Brain microvascular endothelial cell (primary cell): ENCODE data around the gene HABP4.

ENCODE experiments used
- DNase-seq: peaks from one replicate; pipeline ENCODE4 v3.0.0-alpha.2; 2020
- H3K27ac ChIP-seq: fragments of 250-450 bp; sonication (Bioruptor Pico); 2 replicates; pipeline ENCODE4 v1.5.1; 2020; ENCODE audit warnings: mild to moderate bottlenecking, moderate library complexity
- H3K27me3 ChIP-seq: fragments of 250-450 bp; sonication (Bioruptor Pico); replicated peaks from 2 replicates; pipeline ENCODE4 v1.5.1; 2020; ENCODE audit warnings: mild to moderate bottlenecking
- H3K36me3 ChIP-seq: fragments of 250-450 bp; sonication (Bioruptor Pico); replicated peaks from 2 replicates; pipeline ENCODE4 v1.5.1; 2020; ENCODE audit warnings: mild to moderate bottlenecking
- H3K4me3 ChIP-seq: 2 replicates; pipeline ENCODE4 v1.5.1; 2011; ENCODE audit warnings: low read depth, mild to moderate bottlenecking, control low read depth, low read length, moderate library complexity
- CTCF ChIP-seq: IDR thresholded peaks from 2 replicates; pipeline ENCODE4 v1.5.1; 2011; ENCODE audit warnings: low read depth, mild to moderate bottlenecking, moderate library complexity, low read length, control low read depth, inconsistent platforms; ENCODE audit errors: missing control alignments
- in situ Hi-C: cut with HindIII; loops from 2 replicates; pipeline ENCODE4 v1.10.0; 2017; ENCODE audit warnings: low sequenced_read_pairs, low pct_ligation_motif_present

Gene HABP4

GRCh38 chr9:96467784-96468183 is 17.8 kb downstream of the HABP4 start:
- H3K27me3 ChIP-seq = no peaks in the 10 kb centered on the region
- H3K27ac ChIP-seq = no peak overlapping the region
- in situ Hi-C loops = no loop called here
- no peak for DNase-seq
- no peak for TF ChIP-seq CTCF
- peaks cover 16% of the 10 kb centered on the region for H3K36me3 ChIP-seq
- no peak overlapping the region for H3K4me3 ChIP-seq

- Histone ChIP-seq H3K36me3 (peaks cover 13% of the 10 kb centered on the region), H3K27ac (no peak overlapping the region), H3K27me3 (no peaks in the 10 kb centered on the region), H3K4me3 (no peak overlapping the region)
- TF ChIP-seq CTCF = no peak
- in situ Hi-C loops = no loop called here
- no peak for DNase-seq
Observed at GRCh38 chr9:96476013-96476412, 26.0 kb downstream of the HABP4 start.

GRCh38 chr9:96476591-96476990 is 26.6 kb downstream of the HABP4 start:
- Histone ChIP-seq H3K27ac (no peak overlapping the region), H3K36me3 (peaks cover 10% of the 10 kb centered on the region), H3K4me3 (no peak overlapping the region), H3K27me3 (no peaks in the 10 kb centered on the region)
- TF ChIP-seq CTCF = no peak
- no peak for DNase-seq
- in situ Hi-C loops = no loop called here

- in situ Hi-C loops = no loop called here
- Histone ChIP-seq H3K4me3 (no peak overlapping the region), H3K27ac (no peak overlapping the region), H3K27me3 (no peaks in the 10 kb centered on the region), H3K36me3 (peaks cover 2% of the 10 kb centered on the region)
- TF ChIP-seq CTCF = no peak
- no peak for DNase-seq
Observed at GRCh38 chr9:96478829-96479371, 28.9 kb downstream of the HABP4 start.

- no peak for DNase-seq
- TF ChIP-seq CTCF = no peak
- H3K36me3 ChIP-seq = peaks cover 6% of the 10 kb centered on the region
- in situ Hi-C loops = no loop called here
- no peak overlapping the region for H3K4me3 ChIP-seq
- no peaks in the 10 kb centered on the region for H3K27me3 ChIP-seq
- H3K27ac ChIP-seq = no peak overlapping the region
Observed at GRCh38 chr9:96480736-96481135, 30.8 kb downstream of the HABP4 start.

- no peaks in the 10 kb centered on the region for H3K27me3 ChIP-seq
- H3K27ac ChIP-seq = no peak overlapping the region
- H3K36me3 ChIP-seq = peaks cover 6% of the 10 kb centered on the region
- in situ Hi-C loops = no loop called here
- H3K4me3 ChIP-seq = no peak overlapping the region
- no peak for DNase-seq
- TF ChIP-seq CTCF = no peak
Observed at GRCh38 chr9:96482476-96482875, 32.5 kb downstream of the HABP4 start.
